Ovary (tissue), 3 donors: ENCODE results near the gene NEDD4L.

Experiments used
- POLR2A ChIP-seq: fragments of 450-650 bp; IDR thresholded peaks from one replicate; pipeline ENCODE4 v1.6.1; 2017; ENCODE audit warnings: antibody characterized with exemption, mild to moderate bottlenecking, moderate library complexity
- TF ChIP-seq, protein P1 (sequence below), 3 donors: fragments of 450-650 bp in 2 of 3; fragments of 200-600 bp in 1 of 3; IDR thresholded peaks; one replicate each; pipeline versions ENCODE4 v1.5.1 to v1.8.0; 2016 to 2022; ENCODE audit warnings: antibody characterized with exemption in 3 of 3, mild to moderate bottlenecking in 1 of 3
- donor health status: DM: no; HTN: no; CAD: no.

DNA sequence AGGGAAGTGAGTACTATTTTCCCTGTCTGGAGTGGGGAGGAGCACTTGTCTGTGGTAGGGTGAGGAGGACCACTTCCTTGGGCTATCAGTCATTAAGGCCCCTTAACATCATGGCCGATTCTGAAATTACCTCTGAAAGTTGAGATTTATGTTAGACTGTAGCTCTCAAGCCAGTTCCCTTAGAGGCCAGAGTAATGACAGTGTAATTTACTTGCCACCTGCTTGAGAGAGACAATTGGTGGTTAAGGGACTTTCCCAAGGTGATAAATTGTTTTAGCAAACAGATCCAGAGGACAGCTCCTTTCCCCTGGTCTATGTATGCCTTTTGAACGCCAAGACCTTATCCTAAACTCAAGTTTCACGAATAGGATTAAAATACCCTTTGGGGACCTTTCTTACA lies 56.1 kb downstream of the NEDD4L start:
- TF ChIP-seq, protein P1, sequence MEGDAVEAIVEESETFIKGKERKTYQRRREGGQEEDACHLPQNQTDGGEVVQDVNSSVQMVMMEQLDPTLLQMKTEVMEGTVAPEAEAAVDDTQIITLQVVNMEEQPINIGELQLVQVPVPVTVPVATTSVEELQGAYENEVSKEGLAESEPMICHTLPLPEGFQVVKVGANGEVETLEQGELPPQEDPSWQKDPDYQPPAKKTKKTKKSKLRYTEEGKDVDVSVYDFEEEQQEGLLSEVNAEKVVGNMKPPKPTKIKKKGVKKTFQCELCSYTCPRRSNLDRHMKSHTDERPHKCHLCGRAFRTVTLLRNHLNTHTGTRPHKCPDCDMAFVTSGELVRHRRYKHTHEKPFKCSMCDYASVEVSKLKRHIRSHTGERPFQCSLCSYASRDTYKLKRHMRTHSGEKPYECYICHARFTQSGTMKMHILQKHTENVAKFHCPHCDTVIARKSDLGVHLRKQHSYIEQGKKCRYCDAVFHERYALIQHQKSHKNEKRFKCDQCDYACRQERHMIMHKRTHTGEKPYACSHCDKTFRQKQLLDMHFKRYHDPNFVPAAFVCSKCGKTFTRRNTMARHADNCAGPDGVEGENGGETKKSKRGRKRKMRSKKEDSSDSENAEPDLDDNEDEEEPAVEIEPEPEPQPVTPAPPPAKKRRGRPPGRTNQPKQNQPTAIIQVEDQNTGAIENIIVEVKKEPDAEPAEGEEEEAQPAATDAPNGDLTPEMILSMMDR (IDR thresholded peaks at IDR 0.05), result no peak
- no peak for TF ChIP-seq POLR2A
